ENCODE measurements around the gene PDE4D.

DNA sequence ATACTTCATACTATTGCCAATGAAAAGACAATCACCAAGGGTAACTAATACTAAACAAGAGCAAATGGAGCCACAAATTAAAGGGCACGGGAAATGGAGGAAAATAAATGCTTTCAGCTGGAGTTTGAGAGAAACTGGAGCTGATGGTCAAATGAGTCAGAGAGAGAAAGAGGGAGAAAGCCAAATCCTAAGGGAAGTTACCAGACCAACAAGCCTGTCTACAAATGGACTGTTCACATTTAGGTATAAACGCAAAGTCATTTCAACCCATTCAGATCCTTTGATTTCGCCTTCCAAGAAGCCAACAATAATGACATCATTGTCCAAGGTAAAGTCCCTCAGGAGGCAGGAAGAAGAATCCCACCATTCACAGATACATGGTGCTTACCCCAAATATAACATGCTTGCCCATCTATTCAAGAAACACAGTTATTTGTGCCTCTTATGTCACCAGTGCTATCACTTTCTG is 958.9 kb downstream of the PDE4D start:
- TF ChIP-seq, protein P1, sequence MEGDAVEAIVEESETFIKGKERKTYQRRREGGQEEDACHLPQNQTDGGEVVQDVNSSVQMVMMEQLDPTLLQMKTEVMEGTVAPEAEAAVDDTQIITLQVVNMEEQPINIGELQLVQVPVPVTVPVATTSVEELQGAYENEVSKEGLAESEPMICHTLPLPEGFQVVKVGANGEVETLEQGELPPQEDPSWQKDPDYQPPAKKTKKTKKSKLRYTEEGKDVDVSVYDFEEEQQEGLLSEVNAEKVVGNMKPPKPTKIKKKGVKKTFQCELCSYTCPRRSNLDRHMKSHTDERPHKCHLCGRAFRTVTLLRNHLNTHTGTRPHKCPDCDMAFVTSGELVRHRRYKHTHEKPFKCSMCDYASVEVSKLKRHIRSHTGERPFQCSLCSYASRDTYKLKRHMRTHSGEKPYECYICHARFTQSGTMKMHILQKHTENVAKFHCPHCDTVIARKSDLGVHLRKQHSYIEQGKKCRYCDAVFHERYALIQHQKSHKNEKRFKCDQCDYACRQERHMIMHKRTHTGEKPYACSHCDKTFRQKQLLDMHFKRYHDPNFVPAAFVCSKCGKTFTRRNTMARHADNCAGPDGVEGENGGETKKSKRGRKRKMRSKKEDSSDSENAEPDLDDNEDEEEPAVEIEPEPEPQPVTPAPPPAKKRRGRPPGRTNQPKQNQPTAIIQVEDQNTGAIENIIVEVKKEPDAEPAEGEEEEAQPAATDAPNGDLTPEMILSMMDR (conservative IDR thresholded peaks at IDR 0.05; ENCODE audit: low read depth, low read length): no peak
- TF ChIP-seq EZH2 (IDR thresholded peaks at IDR 0.05; ENCODE audit: low read length, unreplicated experiment): no peak
